Measurements from ENCODE around the gene PTPRN2.
"Not testable (repeated sequence)": the region's sequence is repeated elsewhere in the genome, so short reads cannot be mapped to it uniquely, and the experiment has no call there.

The PTPRN2 gene

DNA sequence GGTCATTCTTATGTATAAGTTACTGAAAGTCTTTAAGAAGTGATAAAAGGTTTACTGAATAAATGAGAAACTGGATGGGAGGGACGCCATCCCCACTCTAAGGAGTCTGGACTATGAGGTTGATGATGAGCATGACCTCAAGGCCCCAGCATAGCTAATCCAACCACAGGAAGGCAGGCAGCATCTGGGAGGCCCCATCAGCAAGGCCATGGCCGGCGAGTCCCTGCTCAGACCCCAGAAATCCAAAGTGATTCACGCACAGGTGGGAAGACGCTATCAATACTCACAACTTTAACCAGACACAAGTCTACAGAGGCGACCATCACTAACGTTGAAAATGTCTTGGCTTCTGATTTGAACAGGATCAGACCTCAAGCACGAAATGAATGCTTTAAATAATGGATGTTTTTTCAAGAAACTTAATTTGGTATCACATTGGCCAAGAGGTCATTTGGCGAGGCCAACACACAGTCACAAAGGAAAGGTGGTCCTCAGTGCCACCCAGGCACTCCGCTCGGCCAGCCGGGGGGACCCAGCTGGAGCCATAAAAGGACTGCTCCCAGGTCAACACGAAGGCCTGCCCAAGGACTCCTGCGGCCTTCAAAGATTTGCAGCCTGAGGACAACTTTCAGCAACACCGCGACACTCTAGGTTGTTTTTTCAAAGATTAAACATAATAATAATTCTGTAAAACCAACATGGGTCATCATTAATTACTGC is 228.5 kb downstream of the PTPRN2 start:
- Mint-ChIP-seq H3K36me3 (no peaks in the 10 kb centered on the region), H3K4me1 (no peaks in the 10 kb centered on the region), H3K27ac (no peak overlapping the region), H3K27me3 (no peaks in the 10 kb centered on the region), H3K4me3 (no peak overlapping the region), H3K9me3 (peaks cover 7% of the 10 kb centered on the region)
- CTCF ChIA-PET, result no interaction called here
- no peak for DNase-seq

DNA sequence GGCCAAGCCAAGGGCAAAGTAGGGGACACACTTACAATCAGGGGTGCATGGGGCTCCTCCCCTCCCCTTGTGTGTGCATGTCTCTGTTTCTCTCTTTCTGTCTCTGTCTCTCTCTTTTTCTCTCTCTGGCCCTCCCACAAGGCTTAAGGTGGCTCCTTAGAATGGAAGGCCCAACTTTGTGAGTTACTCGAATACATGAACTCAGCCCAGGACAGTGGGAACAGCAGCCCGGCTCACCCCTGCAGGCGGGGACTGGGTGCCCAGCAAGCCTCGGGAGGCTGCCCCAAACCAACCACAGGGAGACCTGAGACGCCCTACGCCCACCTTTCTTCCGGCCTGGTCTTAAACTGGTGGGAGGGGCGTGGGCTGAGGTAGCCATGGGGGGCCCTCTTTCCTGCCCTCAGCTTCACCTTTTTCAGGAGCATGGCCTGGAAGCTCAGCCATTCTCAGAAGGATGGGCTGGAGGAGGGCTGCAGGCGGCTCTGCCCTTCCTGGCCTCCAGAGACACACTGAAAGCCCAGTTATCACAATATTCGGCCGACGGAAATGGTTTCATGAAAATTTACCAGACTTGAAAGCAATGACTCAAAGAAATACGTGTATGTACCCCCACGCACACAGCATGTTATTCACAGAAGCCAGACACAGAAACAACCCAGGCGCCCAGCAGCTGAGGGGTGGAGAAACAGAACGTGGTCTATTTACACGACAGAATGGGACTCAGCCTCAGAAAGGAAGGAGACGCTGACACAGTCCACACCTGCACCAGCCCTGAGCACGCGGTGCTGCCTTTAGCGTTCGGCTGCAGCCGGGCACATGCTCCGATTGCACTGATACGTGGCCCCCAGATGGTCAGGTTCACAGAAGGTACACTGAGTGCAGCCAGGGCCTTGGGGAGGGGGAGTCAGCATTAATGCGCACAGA is 229.5 kb downstream of the PTPRN2 start:
- DNase-seq, result no peak
- no peaks in the 10 kb centered on the region for H3K4me1 Mint-ChIP-seq
- no peak overlapping the region for H3K27ac Mint-ChIP-seq
- H3K36me3 Mint-ChIP-seq, result no peaks in the 10 kb centered on the region
- no peaks in the 10 kb centered on the region for H3K27me3 Mint-ChIP-seq
- peaks cover 7% of the 10 kb centered on the region for H3K9me3 Mint-ChIP-seq
- H3K4me3 Mint-ChIP-seq, result no peak overlapping the region
- CTCF ChIA-PET, result no interaction called here

DNA sequence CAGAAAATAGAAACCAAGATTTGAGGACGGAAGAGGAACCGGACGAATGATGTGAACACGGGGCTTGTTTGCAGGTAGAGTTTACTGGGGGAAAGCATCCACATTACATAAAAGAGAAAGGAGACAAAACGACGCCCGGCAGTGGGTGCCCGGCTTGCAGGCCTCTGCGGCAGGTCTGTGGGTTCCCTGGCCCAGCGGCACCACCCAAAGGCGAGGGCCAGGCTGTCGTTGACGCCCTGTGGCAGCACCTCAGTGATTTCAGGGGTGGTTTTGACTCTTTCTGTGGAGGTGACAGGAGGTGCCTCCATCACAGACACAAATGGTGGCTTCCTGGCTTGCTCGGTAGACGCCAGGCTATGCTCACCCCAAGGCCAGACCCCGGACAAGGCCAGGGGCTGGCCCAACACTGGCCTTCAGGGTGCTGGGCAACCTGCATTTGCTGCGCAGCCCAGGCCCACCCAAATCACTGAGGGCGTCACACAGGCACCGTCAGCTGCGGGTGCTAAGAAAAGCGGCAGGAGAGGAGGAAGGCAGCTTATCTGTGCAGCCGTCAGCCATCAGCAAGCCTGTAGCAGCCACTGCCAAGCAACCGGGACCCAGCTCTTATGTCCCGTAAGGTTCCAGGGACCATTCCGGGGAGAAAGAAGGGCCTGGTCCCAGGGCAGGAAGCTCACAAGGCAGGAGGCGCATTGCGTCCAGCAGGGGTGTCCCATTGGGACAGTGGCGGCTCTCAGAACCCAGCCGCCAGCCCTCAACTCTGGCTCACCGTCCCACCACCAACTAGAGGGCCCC is 230.3 kb downstream of the PTPRN2 start:
- H3K9me3 Mint-ChIP-seq, result peaks cover 7% of the 10 kb centered on the region
- no peaks in the 10 kb centered on the region for H3K27me3 Mint-ChIP-seq
- H3K4me3 Mint-ChIP-seq, result no peak overlapping the region
- H3K36me3 Mint-ChIP-seq, result no peaks in the 10 kb centered on the region
- DNase-seq, result no peak
- CTCF ChIA-PET, result interaction anchor here (0.6 kb wide), 1 partner anchor 9 kb away, joined by 3 read pairs; no protein-coding TSS in a partner anchor
- H3K4me1 Mint-ChIP-seq, result no peaks in the 10 kb centered on the region
- H3K27ac Mint-ChIP-seq, result no peak overlapping the region

GRCh38 chr7:158356454-158356853 is 231.2 kb downstream of the PTPRN2 start:
- CTCF ChIA-PET, result interaction anchor here (0.6 to 1.2 kb wide), 2 partner anchors 8 to 621 kb away, joined by 3 read pairs; no protein-coding TSS in a partner anchor
- DNase-seq, result no peak
- Mint-ChIP-seq H3K4me1 (no peaks in the 10 kb centered on the region), H3K27ac (no peak overlapping the region), H3K9me3 (peaks cover 7% of the 10 kb centered on the region), H3K4me3 (no peak overlapping the region), H3K27me3 (no peaks in the 10 kb centered on the region), H3K36me3 (no peaks in the 10 kb centered on the region)

- Mint-ChIP-seq H3K9me3 (peaks cover 4% of the 10 kb centered on the region), H3K27me3 (no peaks in the 10 kb centered on the region), H3K4me3 (no peak overlapping the region), H3K27ac (no peak overlapping the region), H3K36me3 (no peaks in the 10 kb centered on the region), H3K4me1 (no peaks in the 10 kb centered on the region)
- no peak for DNase-seq
- CTCF ChIA-PET, result interaction anchor here (1.2 kb wide), 1 partner anchor 622 kb away, joined by 3 read pairs; no protein-coding TSS in a partner anchor
Measured at GRCh38 chr7:158355456-158356065, 232.1 kb downstream of the PTPRN2 start.

DNA sequence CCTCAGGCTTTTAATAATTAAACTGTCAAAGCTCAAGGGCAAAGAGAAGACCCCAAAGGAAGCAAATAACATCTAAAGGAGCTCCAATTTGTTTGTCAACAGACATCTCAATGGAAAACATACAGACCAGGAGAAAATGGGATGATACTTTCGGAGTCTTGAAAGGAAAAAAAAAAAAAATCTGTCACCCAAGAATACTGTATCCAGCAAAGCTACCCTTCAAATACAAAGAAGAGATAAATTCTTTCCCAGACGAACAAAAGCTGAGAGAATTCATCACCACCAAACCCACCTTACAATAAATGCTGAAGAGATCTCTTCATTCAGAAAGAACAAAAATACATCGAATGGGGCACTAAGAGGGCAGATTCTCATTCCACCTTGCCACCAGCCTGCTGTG is 232.8 kb downstream of the PTPRN2 start:
- CTCF ChIA-PET, result interaction anchor here (1.2 kb wide), 1 partner anchor 63 kb away, joined by 3 read pairs; no protein-coding TSS in a partner anchor
- no peak overlapping the region for H3K27ac Mint-ChIP-seq
- H3K9me3 Mint-ChIP-seq, result peaks cover 4% of the 10 kb centered on the region
- no peaks in the 10 kb centered on the region for H3K36me3 Mint-ChIP-seq
- no peak overlapping the region for H3K4me3 Mint-ChIP-seq
- no peaks in the 10 kb centered on the region for H3K27me3 Mint-ChIP-seq
- DNase-seq, result no peak
- no peaks in the 10 kb centered on the region for H3K4me1 Mint-ChIP-seq

GRCh38 chr7:158353606-158354570 is 233.7 kb downstream of the PTPRN2 start:
- H3K36me3 Mint-ChIP-seq, result no peaks in the 10 kb centered on the region
- CTCF ChIA-PET, result interaction anchor here (1.2 kb wide), 1 partner anchor 62 kb away, joined by 3 read pairs; no protein-coding TSS in a partner anchor
- no peak overlapping the region for H3K4me3 Mint-ChIP-seq
- DNase-seq, result peak; percentile 47
- peaks cover 4% of the 10 kb centered on the region for H3K9me3 Mint-ChIP-seq
- H3K27ac Mint-ChIP-seq, result no peak overlapping the region
- no peaks in the 10 kb centered on the region for H3K4me1 Mint-ChIP-seq
- no peaks in the 10 kb centered on the region for H3K27me3 Mint-ChIP-seq

GRCh38 chr7:158351899-158352729 is 235.5 kb downstream of the PTPRN2 start:
- not testable (repeated sequence) for H3K4me1 Mint-ChIP-seq, H3K27ac Mint-ChIP-seq, H3K36me3 Mint-ChIP-seq, H3K9me3 Mint-ChIP-seq, DNase-seq, H3K27me3 Mint-ChIP-seq, H3K4me3 Mint-ChIP-seq
- CTCF ChIA-PET, result interaction anchor here (0.5 kb wide), 1 partner anchor 13 kb away, joined by 3 read pairs; no protein-coding TSS in a partner anchor

DNA sequence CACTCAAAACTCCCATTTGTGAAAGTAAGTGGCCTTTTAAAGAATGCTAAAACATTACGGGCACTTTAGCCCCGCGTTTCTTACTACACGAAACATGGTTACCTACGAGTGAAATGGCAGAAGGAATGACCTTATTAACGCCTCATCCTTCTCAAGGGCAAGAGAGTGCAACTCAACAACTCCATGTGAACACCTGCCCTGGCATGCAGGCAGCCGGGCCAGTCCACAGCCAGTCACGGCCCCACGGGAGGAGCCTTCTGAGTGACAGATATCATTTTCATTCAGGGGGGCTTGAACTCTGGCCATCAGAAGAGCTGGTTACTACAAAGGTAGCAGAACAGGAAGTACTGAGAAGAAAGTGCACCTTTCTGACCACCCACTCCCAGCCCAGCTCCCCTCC is 236.1 kb downstream of the PTPRN2 start:
- no peaks in the 10 kb centered on the region for H3K36me3 Mint-ChIP-seq
- CTCF ChIA-PET, result no interaction called here

DNA sequence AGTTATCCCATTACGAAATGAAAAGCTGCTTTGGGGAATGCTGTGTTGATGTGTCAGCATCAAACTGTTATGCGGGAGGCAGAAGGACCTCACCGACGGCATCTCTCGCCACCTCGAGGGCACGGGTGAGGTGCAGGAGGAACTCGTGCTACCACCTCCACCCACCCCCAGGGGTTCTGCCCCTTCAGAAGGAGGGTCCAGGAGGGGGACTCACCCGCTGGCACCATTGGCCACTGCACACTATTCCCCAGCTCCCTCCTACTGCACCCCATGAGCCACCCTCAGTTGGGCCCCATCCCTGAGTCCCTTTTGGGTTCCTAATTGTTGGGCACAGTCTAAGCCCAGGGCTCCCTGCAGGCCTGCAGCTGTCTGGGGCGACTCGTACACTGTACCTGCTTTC is 236.6 kb downstream of the PTPRN2 start:
- H3K4me3 Mint-ChIP-seq, result no peak overlapping the region
- H3K4me1 Mint-ChIP-seq, result no peaks in the 10 kb centered on the region
- no peak for DNase-seq
- CTCF ChIA-PET, result no interaction called here
- no peaks in the 10 kb centered on the region for H3K36me3 Mint-ChIP-seq
- H3K27me3 Mint-ChIP-seq, result no peaks in the 10 kb centered on the region
- H3K9me3 Mint-ChIP-seq, result peaks cover 2% of the 10 kb centered on the region
- no peak overlapping the region for H3K27ac Mint-ChIP-seq

More for the DNA sequence above, 236.1 kb downstream of the PTPRN2 start:
- Mint-ChIP-seq H3K4me1 (no peaks in the 10 kb centered on the region), H3K9me3 (peaks cover 2% of the 10 kb centered on the region), H3K27ac (no peak overlapping the region), H3K27me3 (no peaks in the 10 kb centered on the region), H3K4me3 (no peak overlapping the region)
- no peak for DNase-seq

- H3K9me3 Mint-ChIP-seq, result peaks cover 2% of the 10 kb centered on the region
- no peaks in the 10 kb centered on the region for H3K4me1 Mint-ChIP-seq
- no peaks in the 10 kb centered on the region for H3K27me3 Mint-ChIP-seq
- CTCF ChIA-PET, result no interaction called here
- no peak overlapping the region for H3K27ac Mint-ChIP-seq
- no peaks in the 10 kb centered on the region for H3K36me3 Mint-ChIP-seq
- H3K4me3 Mint-ChIP-seq, result no peak overlapping the region
- no peak for DNase-seq
Measured at GRCh38 chr7:158350166-158350900, 237.3 kb downstream of the PTPRN2 start.

DNA sequence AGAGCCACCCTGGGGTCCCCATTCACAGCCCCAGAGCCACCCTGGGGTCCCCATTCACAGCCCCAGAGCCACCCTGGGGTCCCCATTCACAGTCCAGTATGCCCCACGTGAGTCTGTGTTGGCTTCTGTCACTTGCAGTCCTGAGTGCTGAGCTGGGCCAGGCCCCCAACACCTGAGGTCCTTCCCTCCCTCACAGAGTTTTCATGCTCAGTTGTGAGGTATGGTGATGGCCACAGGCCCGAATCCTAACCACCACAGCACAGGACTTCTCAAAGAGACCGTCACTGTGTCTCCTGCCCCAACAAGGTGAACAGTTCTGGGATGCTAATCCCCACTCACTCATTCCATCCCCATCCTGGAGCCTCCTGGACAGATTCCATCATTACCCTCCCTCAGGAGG is 239.2 kb downstream of the PTPRN2 start:
- Mint-ChIP-seq H3K27ac (no peak overlapping the region), H3K27me3 (no peaks in the 10 kb centered on the region), H3K4me3 (no peak overlapping the region), H3K4me1 (no peaks in the 10 kb centered on the region), H3K9me3 (peaks cover 11% of the 10 kb centered on the region), H3K36me3 (no peaks in the 10 kb centered on the region)
- DNase-seq, result no peak
- CTCF ChIA-PET, result interaction anchor here (0.6 kb wide), 1 partner anchor 8 kb away, joined by 3 read pairs; no protein-coding TSS in a partner anchor

All from activated naive CD4-positive, alpha-beta T cell treated with anti-CD3 and anti-CD28 coated beads, Interleukin-2, amount 10 ng/mL, durations not matched to agents 7 days and 5 days (primary cell).